OCI-LY1 (cell line): Measurements from ENCODE around the gene SFMBT2.

ENCODE experiments used
- CTCF ChIP-seq: fragments of 200-600 bp; sonication (generic), shearing (Covaris generic); IDR thresholded peaks from 2 replicates; pipeline ENCODE4 v1.5.1; 2017; ENCODE audit warnings: mild to moderate bottlenecking, antibody characterized with exemption, low read length, moderate library complexity, mixed read lengths
- EZH2 ChIP-seq: fragments of 200-600 bp; sonication (generic), shearing (Covaris generic); IDR thresholded peaks from 2 replicates; pipeline ENCODE4 v1.8.0; 2017; ENCODE audit warnings: borderline replicate concordance, mixed run types, mild to moderate bottlenecking, antibody characterized with exemption, low read length, moderate library complexity, mixed read lengths

GRCh38 chr10:7417103-7417623 is 6.3 kb upstream of the SFMBT2 start:
- peak; percentile 60 for TF ChIP-seq CTCF
- TF ChIP-seq EZH2, result no peak
